ENCODE measurements around the gene CLDN6. TPM values are rescaled to one million over a fixed set of nuclear protein-coding genes. Genes with fewer than 3 reads are reported as not detected.

Gene CLDN6
- total RNA-seq, 1 donor from 2014 or later = 319 TPM

- no peak for DNase-seq (ENCODE audit: low read depth)
- no peak overlapping the region for H3K4me3 ChIP-seq (ENCODE audit: low read depth, low read length)
- no peaks in the 10 kb centered on the region for H3K27me3 ChIP-seq (ENCODE audit: control insufficient read depth, insufficient read depth, low read length)
- peaks cover 1% of the 10 kb centered on the region for H3K36me3 ChIP-seq (ENCODE audit: control insufficient read depth, insufficient read depth, low read length)
- TF ChIP-seq CTCF (IDR thresholded peaks at IDR 0.05; ENCODE audit: insufficient read depth, low read length, poor library complexity, severe bottlenecking) = no peak
Measured at GRCh38 chr16:2976201-2976600, 41.8 kb downstream of the CLDN6 start.

GRCh38 chr16:2975161-2975795, 42.7 kb downstream of the CLDN6 start:
- H3K36me3 ChIP-seq (ENCODE audit: control insufficient read depth, insufficient read depth, low read length) = peaks cover 1% of the 10 kb centered on the region
- H3K4me3 ChIP-seq (ENCODE audit: low read depth, low read length) = no peak overlapping the region
- no peak for DNase-seq (ENCODE audit: low read depth)
- no peaks in the 10 kb centered on the region for H3K27me3 ChIP-seq (ENCODE audit: control insufficient read depth, insufficient read depth, low read length)
- TF ChIP-seq CTCF (IDR thresholded peaks at IDR 0.05; ENCODE audit: insufficient read depth, low read length, poor library complexity, severe bottlenecking) = no peak

- peaks cover 1% of the 10 kb centered on the region for H3K36me3 ChIP-seq (ENCODE audit: control insufficient read depth, insufficient read depth, low read length)
- H3K27me3 ChIP-seq (ENCODE audit: control insufficient read depth, insufficient read depth, low read length) = no peaks in the 10 kb centered on the region
- H3K4me3 ChIP-seq (ENCODE audit: low read depth, low read length) = no peak overlapping the region
- TF ChIP-seq CTCF (IDR thresholded peaks at IDR 0.05; ENCODE audit: insufficient read depth, low read length, poor library complexity, severe bottlenecking) = no peak
- DNase-seq (ENCODE audit: low read depth) = no peak
Measured at GRCh38 chr16:2974319-2975056, 43.5 kb downstream of the CLDN6 start.

- H3K4me3 ChIP-seq (ENCODE audit: low read depth, low read length) = no peak overlapping the region
- no peak for TF ChIP-seq CTCF (IDR thresholded peaks at IDR 0.05; ENCODE audit: insufficient read depth, low read length, poor library complexity, severe bottlenecking)
- no peaks in the 10 kb centered on the region for H3K27me3 ChIP-seq (ENCODE audit: control insufficient read depth, insufficient read depth, low read length)
- peaks cover 1% of the 10 kb centered on the region for H3K36me3 ChIP-seq (ENCODE audit: control insufficient read depth, insufficient read depth, low read length)
- DNase-seq (ENCODE audit: low read depth) = no peak
Measured at GRCh38 chr16:2973605-2974318, 44.2 kb downstream of the CLDN6 start.

GRCh38 chr16:2973093-2973492, 44.9 kb downstream of the CLDN6 start:
- peaks cover 1% of the 10 kb centered on the region for H3K36me3 ChIP-seq (ENCODE audit: control insufficient read depth, insufficient read depth, low read length)
- H3K27me3 ChIP-seq (ENCODE audit: control insufficient read depth, insufficient read depth, low read length) = peaks cover 1% of the 10 kb centered on the region
- no peak overlapping the region for H3K4me3 ChIP-seq (ENCODE audit: low read depth, low read length)
- no peak for TF ChIP-seq CTCF (IDR thresholded peaks at IDR 0.05; ENCODE audit: insufficient read depth, low read length, poor library complexity, severe bottlenecking)
- no peak for DNase-seq (ENCODE audit: low read depth)

Data from kidney epithelial cell (primary cell).